HG03095 (cell line): ENCODE measurements around the gene UBAP1L.
"Not testable (repeated sequence)": the region's sequence is repeated elsewhere in the genome, so short reads cannot be mapped to it uniquely, and the experiment has no call there.

Experiments
- ATAC-seq: cut with Tn5 transposase; IDR thresholded peaks from one replicate; pipeline ENCODE4 v1.9.1; 2021; ENCODE audit warnings: moderate library complexity; ENCODE audit not compliant: unreplicated experiment

The UBAP1L gene

DNA sequence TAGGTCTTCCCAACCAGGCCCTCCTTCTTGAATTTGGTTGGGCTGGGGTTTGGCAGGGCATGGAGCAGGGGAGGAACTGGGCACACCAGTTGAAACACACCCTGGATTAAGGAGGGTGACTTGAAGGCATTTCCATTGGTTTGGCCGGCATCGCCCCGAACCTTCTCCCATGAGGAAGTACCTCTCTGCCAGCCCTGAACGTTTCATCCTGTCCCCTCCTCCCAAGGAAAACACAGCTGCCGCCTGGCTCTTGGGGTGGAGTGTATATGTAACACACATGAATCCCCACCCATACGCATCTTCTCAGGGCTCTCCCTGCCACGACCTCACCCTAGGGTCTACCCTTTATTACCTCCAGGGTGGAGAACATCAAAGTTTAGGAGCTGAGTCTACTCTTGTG, 14.6 kb downstream of the UBAP1L start:
- ATAC-seq = no peak

DNA sequence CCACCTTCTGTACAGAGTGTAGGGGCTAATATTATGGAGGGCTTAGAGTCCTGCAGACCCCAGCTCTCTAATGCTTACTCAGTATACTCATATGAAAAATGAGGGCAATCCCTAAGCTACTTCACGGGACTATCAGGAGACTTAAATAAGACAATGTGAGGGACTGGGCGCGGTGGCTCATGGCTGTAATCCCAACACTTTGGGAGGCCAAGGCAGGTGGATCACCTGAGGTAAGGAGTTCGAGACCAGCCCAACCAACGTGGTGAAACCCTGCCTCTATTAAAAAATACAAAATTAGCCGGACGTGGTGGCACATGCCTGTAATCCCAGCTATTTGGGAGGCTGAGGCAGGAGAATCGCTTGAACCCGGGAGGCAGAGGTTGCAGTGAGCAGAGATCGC, 15.2 kb downstream of the UBAP1L start:
- ATAC-seq = not testable (repeated sequence)

DNA sequence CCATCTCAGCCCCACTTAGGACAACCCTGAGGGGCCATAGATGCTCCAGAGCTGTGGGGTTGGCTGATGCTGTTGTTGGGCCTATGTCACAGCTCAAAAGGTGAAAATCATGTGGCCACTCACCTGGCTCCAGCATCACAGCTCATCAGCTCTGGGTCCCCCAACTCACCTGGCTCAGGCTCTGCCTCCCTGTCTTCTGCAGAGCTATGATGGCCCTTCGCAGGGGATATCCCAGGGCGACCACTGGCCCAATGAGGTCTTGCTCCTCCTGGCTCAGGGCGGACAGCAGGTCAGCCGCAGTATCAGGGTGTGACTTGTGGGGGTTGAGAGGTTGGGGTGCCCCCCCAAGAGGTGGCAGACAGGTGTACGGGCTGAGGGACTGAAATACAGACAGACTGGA, 15.7 kb downstream of the UBAP1L start:
- no peak for ATAC-seq

DNA sequence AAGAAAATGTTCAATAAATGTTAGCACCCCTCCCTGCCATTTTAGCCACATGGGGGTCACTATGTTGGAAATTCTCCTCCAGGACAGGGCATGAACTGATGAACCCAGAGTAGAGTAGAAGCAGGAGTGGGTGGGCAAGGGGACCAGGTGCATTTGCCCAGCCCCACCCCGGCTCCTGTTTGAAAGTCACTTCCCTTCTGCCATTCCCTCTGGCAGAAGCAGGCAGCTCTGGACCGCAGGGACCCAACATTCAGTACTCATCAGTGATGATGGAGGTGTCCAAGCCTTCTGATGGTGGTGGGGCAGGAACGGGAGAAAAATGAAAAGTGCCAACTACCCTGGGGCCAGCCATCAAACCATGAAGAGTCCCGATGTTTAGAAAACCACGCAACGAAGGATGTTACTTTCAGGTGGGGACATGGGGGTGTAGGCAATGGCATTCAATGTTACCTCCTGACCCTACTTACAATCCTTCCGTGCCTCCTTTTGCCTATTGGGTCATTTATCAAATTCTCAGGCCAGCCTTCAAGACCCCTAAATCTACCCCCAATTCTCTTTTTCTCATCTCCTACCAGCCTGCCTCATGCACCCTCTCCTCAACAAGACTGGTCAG, 17.2 kb downstream of the UBAP1L start:
- ATAC-seq = no peak

DNA sequence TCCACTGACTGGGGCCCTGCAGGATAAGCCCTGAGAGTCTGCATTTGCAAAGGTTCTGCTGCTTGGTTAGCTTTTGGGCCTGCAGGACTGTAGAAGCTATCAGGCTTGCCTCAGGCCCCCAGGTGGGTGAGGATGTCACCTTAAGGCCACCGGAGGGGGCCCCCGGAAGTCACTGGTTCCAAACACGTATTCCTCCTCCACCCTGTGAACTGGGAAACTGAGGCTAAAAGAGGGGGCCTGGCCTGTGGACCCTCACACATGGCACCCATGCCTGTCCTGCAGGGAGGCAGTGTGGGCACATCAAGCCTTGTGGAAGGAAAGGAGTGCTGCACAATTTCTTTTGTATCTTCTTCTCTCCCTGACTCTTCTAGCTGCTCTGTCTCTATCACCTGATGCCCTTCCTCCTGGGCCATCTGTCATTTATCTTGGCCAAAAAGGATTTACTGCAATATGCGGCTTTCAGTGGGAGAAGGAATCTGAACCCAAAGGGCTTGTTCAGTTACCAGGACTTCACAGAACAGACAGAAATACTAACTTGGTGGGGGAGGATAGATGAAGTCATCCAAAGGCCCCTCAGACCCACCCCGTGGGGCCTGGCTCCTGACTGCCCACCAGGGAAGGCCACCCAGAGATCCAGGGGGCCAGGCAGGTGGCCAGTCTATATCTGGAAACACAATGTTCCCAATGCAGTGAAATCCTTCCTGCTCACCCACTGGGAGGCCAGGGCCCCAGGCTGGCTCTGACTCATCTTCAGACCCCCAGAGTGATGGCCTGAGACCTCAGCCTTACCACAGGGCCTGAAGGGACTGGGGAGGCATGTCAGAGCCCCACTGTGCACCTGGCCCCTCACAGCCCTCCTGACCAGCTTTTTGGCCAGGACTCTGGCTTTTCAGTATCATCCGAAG, 18.3 kb downstream of the UBAP1L start:
- ATAC-seq = no peak

DNA sequence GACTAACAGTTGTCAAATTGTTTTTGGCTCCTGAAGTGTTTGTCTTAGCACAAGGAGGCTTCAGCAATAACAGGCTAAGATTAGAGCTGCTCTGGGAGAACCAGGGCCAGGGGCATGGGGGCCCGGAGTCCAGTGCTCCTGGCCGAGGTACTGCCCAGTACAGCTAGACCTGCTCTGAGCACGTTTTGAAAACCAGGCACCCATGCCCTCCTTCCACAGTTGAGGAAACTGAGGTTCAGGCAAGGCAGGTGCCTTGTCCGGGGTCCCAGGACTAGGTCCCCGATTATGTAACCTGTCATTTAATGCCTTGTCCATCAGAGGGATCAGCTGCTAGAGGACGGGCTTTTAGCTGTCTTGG, 19.3 kb downstream of the UBAP1L start:
- no peak for ATAC-seq

DNA sequence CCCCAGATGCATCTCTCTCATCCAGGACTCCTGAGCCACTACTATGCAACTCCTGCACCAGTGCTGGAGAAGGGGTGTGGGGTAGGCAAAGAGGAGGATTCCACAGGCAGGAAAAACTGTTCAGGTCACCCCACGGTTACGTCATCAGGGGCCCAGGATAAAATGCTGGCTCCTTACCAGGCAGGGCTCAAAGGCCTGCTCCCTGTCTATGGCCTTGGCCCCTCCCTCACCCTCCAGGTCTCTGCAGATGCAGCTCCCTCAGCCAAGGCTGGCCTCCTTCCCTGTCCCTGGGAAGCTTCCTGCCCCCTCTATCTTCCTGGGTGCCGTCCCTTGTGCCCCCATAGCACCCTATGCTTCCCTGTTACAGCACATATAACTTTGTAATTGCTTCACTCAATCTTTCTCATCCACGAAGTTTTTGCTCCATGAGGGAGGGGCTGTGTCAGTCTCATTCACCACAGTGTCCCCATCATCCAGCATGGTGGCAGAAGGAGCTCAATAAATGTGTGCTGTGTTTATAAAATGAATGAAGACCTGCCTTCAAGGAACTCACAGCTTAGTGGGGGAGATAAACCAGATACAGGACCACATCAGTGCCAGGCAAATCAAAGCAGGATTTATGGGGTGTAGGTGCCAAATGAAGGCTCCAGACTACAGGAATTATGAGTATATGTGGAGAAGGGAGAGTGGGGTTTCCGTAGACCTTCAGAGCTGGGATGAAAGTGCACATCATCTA, 19.8 kb downstream of the UBAP1L start:
- no peak for ATAC-seq

DNA sequence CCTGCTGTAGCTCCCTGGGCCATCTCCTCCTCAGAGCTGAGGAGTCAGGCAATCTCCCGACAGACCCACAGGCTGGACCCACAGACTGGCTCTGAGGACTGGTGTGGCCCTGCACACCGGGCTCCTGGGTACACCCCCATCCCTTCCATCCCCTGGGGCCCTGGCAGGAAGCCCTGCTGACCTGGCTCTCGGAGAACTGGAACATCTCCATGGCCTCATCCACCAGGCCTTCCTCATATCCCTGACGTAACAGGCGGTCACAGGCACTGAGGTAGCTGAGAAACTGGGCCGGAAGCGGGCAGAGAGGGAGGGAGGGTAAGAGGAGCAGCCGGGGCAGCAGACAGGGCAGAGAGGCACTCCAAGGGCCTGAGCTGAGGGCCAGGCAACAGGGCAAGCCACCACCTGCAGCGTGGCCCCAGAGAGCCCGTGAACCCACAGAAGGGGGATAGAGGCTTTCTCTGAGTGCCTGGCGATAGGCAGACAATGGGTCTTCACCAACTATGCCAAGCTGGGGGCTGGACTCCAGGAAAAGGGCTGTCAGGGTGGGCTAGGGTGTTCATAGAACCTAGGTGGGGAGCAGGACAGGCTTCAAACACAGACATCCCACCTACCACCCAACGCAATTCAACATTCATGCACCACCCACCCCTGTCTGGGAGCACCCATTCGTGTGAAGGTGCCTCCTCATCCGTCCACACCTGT, 20.6 kb downstream of the UBAP1L start:
- ATAC-seq = no peak

DNA sequence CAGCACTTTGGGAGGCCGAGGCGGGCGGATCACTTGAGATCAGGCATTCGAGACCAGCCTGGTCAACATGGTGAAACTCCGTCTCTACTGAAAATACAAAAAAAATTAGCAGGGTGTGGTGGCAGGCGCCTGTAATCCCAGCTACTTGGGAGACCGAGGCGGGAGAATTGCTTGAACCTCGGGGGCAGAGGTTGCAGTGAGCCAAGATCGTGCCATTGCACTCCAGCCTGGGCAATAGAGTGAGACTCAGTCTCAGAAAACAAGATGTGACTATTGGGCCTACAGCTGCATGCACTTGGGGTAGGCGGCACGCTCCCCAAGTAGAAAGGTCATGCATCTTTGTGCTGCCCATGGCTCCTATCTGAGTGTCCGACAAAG, 21.2 kb downstream of the UBAP1L start:
- ATAC-seq = not testable (repeated sequence)

DNA sequence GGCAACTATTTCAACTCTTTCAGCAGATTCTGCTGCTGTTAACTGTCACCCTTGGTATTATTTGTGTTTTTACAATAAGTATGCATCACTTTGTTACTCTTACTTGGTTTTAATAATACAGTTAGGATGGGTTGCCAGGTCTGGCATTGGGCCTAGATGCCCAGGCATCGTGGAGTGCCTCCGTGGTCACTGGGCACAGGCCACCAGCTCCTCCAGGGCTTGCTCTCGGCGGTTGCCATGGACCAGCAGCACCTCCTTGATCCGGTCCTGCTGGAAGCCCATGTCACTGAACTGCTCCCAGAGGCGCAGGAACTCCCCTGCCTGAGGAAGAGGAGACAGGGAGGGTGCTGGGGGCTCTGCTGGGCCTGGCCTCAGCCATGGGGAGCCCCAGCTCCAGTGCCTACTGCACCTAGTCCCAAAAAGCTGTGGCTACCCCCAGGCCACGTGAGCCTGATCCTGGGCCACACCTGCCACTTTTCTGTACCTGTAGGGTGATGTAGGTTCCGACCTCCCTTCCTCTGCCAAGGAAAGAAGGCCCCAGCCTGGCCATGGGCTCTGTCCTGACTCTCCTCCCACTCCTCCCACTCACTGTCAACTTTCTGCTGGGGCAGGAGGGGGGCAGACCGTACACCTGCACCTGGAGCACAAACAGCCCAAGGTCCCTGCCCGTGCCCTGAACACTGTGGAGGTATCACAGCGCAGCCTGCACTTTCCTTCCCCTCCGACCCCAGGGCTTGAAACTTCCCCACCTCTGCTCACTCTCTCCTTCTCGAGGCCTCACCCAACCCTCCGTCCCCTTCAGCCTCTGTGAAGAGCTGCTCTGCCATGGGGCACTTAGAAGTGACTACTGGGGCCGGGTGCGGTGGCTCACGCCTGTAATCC, 21.8 kb downstream of the UBAP1L start:
- no peak for ATAC-seq

DNA sequence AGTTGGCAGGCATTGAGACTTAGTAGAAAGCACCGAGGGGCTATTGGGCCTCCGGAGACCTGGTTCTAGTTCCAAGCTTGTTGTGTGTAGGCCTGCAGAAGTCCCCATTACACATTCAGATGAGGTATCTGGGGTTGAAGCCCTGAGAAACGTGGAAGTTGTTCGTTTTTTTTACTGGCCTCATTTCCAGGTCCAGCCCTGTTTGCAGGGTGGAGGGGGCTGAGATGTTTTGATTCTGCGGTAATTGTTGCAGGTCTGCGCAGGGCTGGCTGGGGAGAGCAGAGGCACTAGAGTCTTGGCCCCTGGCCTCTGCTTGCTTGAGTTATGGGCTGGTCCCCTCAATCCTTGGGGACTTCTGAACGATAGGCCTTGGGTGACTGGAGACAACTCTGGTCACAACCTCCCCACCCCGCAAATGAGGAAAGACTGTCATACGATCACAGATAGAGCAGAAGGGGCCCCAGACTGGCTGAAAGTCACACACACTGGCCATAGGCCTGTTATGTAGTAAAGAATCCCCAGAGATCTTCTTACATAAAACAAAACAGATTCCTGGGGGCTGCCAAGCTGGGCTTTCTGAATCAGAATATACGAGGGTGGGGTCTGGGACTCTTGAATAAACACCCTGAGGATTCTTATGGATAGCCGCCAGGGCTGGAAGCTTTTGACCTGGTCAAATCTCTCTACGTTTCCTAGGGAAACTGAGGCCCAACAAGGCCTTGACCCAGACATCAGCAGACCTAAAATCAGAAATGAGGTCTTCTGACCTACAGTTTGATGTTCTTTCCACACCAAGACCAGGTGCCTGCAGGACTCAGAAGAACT, 22.8 kb downstream of the UBAP1L start:
- no peak for ATAC-seq

DNA sequence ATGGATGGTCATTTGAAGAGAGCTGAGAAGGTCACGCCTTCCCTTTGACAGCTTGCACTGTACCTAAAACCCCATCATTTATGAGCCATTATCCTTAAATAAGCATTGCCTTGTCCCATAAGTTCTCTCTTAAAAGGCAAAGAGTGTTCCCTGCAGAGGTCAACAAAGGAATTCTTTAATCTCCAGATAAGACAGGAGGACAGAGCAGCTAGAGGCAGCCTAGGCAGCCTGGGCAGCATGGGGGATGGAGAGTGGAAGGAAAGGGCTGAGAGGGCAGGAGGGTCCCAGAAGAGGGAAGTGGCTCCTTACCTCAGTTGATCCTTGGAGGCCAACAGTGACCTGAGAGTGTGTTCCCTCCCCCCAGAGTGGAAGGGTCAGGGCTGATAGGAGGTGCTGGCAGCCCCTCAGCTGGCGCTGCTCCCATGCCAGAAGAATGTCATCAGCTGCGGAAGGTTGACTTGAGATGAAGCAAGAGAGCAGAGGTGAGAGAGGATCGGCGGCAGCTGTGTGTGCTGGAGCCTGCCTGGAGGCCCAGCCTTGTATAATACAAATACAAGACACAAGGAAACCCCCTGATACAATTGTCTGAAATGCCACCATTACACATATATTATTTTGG, 25.7 kb downstream of the UBAP1L start:
- ATAC-seq = no peak

DNA sequence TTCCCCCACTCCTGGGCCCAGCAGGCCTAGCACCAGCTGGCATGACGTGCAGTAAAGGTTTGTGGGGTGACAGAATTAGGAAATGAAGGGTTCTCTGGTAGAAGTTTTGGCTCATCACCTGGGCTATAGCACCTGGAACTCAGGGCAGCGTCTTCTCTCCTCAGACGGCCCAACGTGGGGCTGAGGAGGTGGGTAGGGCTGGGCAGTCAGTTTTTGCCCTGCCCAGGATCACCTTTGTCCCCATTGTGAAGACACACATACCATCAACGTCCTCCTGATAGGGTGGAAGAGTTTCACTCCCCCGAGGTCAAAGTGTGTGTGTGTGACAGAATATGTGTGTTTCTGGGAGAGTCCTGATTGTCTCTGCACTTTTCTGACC, 26.4 kb downstream of the UBAP1L start:
- ATAC-seq = no peak

DNA sequence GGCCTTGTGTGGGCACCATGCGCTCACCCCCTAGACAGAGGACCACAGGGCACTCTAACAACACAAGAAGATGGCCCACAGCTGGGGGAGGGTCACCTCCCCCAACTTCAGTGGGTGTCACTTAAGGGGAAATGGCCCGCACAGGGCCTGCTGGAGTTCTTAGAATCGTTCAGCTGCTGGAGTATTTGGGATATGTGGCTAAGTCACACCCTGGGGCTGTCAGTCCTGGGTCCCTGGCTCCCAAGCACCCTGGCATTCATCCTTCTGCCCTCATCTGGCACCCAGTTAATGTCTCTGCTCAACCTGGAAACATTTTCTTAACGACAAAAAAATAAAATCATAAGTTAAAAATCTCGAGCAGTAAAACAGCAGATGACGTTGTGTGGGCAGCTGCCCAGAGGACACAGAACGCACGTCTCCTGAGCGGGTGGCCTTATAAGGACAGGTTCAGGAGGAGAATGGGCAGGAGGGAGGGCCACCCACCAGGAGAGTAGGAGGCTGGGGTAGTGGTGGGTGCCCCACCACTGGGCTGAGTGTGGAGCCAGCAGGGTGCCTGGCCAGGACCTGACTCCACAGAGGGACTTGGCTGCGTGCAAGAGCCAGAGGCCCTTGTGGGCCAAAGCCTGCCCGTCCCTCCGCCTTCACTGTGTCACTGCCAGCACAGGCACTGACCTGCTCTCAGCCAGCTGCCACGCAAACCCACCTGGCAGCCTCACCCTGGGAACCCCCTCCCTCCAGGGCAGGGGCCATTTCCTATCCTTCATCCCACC, 26.9 kb downstream of the UBAP1L start:
- ATAC-seq = no peak

DNA sequence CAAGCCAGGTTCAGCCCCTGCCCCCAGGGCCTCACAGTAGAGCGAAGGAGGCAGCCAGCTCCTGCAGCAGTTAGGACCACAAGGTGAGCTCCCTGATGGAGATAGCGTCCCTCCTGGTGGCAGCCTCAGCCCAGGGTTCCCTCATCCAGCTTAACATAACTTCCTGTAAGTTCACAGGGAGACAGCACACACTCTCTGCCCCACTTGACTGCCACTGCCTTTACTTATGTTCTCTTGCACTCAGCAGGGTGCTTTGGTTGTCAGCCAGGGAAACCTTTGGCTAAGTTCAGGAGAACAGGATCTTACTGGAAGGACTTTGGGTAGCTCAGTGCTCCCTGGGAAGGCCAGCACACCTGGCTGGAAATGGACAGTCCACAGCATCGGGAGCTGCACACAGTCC, 27.6 kb downstream of the UBAP1L start:
- no peak for ATAC-seq

DNA sequence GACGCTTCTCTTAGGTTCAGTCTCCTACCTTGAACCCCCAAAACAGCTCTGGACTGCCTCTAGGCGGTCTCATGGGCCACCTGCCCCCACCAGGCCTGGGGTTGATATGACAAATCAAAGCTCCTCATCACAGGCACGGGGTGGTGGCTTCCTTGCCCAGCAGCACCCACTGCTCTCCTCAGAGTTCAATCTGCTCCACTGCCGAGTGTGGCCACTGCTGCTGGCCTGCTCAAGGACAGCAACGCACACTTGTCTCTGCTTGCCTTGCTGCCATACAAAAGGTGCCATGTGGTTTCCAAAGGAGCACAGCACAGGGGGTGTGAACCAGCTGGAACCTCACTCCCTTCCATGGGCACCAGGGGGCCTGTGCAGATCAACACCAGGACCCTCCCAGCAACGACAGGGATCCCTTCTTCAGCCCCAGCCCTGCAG, 28.3 kb downstream of the UBAP1L start:
- ATAC-seq = no peak

DNA sequence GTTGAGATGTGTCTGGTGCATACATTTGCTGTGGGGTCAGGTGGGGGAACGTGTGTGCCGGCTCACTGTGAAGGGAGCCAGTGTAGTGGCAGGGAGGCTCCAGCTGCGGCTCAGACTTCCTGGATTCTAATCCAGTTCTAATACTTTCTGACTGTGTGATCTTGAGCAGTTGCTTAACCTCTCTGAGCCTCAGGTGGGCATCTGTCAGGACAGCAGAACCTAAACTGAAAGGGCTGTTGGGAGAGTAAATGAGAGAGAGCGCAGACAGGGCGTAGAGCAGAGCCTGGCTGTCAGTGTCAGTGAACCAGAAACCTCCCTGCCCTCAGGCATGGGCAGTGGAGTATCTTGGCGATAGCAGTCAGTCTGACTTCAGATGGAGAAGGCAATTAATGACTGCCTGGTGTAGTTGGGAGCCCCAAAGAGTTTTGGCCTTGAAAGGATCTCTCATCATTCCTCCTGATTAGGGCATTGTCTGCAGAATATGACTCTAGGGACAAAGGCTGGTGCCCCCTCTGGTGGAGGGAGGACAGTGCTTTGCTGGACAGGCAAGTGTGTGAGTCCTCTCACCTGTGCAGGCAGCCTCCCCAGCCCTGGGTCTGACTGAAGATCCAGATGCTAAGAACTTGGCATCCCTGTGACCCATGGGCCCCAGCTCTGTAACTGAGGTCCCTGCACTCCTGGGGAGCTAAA, 28.9 kb downstream of the UBAP1L start:
- no peak for ATAC-seq
